ENCODE results near the gene CSHL1.
"Not testable (repeated sequence)": the region's sequence is repeated elsewhere in the genome, so short reads cannot be mapped to it uniquely, and the experiment has no call there.

GRCh38 chr17:63869491-63870291 is 41.4 kb downstream of the CSHL1 start:
- peak; percentile 37 to 43 for TF ChIP-seq CTCF (conservative IDR thresholded peaks at IDR 0.05; ENCODE audit: low read depth in 2 of 2)
- not testable (repeated sequence) for TF ChIP-seq EZH2 (IDR thresholded peaks at IDR 0.05; ENCODE audit: low read depth, unreplicated experiment); NANOG (IDR thresholded peaks at IDR 0.05; ENCODE audit: borderline replicate concordance); EZH2phosphoT487 (IDR thresholded peaks at IDR 0.05; ENCODE audit: unreplicated experiment); REST (IDR thresholded peaks at IDR 0.05; ENCODE audit: unreplicated experiment); ZNF462 (CRISPR knock-in tag; IDR thresholded peaks at IDR 0.05); POLR2AphosphoS5 (IDR thresholded peaks at IDR 0.05; ENCODE audit: low read depth); JUNB (IDR thresholded peaks at IDR 0.05; ENCODE audit: unreplicated experiment)
